ENCODE results near the gene BRWD1.

BRWD1 gene

GRCh38 chr21:39313571-39314142 is at the start of gene BRWD1:
TSS of gene BRWD1 (minus strand) at chr21:39313632. CDS start at chr21:39313491, 141 bp downstream.
- peak; percentile 58 to 84 for DNase-seq

GRCh38 chr21:39362733-39363132 is 49.3 kb upstream of the BRWD1 start:
- DNase-seq = no peak

DNA sequence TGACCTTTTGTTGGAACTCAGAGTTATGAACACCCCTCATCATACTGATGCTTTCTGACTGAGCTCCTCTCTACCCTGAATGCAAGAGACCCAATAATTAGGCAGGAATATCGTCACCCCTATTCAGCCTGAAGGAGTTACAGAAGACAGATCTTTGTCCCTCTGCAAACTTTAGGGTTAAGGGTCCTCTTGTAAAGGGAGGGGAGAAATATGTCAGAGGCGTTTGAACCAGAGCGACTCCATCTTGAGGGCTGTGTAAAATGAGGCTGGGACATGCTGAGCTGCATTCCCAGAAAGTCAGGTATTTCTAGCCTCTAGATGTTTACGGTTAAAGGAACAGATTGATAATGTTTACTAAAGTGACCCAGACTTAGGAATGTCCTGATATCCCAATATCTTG is 46.0 kb upstream of the BRWD1 start:
- no peak for DNase-seq

GRCh38 chr21:39353295-39353694 is 39.9 kb upstream of the BRWD1 start:
- no peak for DNase-seq

GRCh38 chr21:39350094-39351005 is 36.9 kb upstream of the BRWD1 start:
- DNase-seq = peak; percentile 33 to 59

DNA sequence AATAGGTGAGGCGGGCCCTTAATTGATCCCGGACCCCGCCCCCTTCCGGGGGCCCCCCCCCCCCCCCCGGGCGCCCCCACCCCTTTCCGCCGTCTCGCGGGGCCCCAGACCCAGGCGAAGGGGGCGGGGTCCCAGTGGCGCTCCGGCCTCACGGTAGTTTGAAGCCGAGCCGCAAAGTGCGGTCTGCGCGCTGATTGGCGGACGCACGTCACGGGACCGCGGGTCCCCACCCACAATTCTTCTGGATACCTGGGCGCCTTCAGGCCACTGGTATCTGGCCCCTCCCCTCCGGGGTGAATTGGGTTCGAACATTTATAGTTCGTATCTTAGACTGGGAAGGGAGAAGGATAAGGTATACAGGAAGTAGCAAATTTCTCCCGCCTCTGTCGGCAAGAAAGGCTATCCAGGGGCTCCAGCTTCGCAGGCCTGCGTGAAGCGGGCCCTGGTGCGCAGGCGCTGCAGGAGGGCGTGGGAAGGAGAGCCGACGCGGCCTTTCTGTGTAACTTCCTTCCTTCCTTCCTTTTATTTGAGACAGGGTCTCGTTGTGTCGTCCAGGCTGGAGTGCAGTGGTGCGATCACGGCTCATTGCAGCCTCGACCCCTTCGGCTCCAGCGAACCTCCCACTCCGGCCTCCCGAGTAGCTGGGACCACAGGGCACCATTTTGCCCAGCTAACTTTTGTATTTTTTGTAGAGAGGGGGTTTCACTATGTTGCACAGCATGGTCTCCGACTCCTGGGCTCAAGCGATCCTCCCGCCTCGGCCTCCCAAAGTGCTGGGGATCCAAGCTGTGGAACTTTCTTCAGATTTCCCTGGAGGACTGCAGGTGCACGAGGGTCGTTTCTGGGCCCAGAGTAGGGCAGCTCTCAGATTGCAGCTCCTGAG is 36.0 kb upstream of the BRWD1 start:
- DNase-seq = peak; percentile 97 to 99

DNA sequence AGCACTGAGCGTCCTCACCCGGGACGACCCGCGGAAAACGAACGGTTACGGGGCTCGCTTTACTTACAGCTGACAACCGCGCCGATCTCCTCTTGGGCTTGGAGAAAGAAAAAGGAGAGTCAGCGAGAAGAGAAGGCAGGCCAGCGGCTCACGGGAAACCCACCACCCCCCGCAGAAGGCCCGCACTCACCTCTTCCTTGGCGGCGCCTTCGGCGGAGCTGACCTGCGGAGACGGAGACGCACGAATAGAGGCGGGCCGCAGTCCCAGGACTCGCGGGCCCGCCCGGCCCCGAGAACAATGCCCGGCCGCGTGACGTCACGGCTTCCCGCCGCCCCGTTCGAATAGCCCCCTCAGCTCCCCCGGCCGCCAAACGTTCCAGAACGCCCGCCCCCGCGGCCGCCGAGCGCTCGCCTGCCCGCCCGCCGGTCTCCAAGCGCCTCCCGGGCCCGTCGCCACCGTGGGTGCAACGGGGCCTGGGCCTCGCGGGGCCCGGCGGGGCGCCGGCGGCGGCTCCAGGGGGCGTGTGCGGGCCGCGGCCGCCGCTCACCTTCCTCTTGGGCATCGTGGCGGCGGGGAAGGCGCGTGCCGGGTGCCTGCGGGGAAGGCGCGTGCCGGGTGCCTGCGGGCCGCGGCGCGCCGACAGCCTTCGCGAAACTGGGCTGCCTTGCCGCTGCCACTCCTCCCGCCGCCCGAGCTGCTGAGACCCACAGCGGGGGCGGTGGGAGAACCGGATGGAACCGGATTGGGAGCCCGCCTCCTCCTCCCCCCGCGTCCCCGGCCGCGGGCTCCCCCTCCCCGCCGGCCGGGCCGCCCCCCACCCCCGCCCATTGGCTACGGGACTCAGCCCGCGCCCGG is 35.2 kb upstream of the BRWD1 start, which contains the start of gene HMGN1:
HMGN1 (minus strand) TSS at position 734 of the 856 bp plus-strand sequence; CDS start at position 563, 171 bp downstream.
- peak; percentile 85 to 93 for DNase-seq

GRCh38 chr21:39348040-39348354 is 34.6 kb upstream of the BRWD1 start:
- no peak for DNase-seq

GRCh38 chr21:39347537-39347936 is 34.1 kb upstream of the BRWD1 start:
- DNase-seq = peak; percentile 34 to 56

- DNase-seq = no peak
These were observed 33.4 kb upstream of the BRWD1 start for GRCh38 chr21:39346671-39347331.

GRCh38 chr21:39346206-39346605 is 32.8 kb upstream of the BRWD1 start:
- no peak for DNase-seq

DNA sequence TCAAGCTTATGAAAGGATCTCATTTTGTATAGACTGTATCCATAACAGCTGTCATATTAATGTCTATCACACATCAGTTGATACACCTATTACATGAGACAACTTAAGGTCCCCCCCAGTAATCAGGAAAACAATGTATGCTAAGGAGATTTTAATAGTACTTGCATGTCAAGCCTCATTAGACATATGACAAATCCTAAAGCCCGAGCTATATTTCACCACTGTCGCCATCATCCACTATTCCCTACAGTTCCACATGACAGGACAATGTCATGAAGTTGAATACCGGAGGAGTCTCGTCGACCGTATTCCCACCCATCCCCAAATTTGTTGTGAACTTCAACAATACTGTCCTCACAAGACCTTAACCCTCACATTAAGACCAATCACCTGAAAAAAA is 32.0 kb upstream of the BRWD1 start:
- DNase-seq = no peak

DNA sequence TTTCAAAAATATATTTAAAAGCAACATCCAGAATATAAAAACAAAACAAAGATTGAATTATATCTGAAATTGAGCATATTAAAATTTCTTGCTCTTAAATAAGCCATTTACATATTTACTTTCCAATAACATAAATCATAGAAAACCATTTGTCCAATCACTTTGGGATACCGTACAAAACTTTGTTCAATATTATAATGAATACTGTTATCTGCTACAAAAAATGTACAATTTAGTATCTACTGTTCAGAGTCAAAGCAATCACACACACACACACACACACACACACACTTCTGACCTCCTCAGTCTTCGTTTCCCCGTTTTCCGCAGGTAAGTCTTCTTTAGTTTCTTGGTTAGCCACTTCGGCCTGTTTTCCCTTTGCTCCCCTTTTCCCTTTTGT is 31.4 kb upstream of the BRWD1 start:
- no peak for DNase-seq

GRCh38 chr21:39341249-39341923 is 28.0 kb upstream of the BRWD1 start:
- no peak for DNase-seq

- DNase-seq = no peak
These were observed 27.3 kb upstream of the BRWD1 start for GRCh38 chr21:39340687-39341086.

DNA sequence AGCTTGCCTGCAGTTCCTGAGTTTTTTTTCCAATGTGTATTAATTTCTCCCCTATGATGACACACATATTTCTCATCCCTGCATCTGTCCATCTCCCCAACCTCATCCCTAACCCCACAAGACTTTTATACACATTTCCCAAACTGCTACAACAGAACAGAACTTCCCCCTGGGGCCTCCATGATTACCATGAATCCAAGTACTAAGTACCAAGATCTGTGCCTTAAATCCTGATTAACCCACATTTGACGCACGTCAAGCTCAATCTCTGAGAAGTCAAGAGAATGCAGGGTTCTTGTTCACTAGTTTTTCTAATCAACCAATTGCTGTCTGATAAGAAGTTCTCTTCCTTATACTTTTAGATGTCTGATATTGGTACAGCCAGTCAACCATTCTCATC is 25.8 kb upstream of the BRWD1 start:
- DNase-seq = no peak

DNA sequence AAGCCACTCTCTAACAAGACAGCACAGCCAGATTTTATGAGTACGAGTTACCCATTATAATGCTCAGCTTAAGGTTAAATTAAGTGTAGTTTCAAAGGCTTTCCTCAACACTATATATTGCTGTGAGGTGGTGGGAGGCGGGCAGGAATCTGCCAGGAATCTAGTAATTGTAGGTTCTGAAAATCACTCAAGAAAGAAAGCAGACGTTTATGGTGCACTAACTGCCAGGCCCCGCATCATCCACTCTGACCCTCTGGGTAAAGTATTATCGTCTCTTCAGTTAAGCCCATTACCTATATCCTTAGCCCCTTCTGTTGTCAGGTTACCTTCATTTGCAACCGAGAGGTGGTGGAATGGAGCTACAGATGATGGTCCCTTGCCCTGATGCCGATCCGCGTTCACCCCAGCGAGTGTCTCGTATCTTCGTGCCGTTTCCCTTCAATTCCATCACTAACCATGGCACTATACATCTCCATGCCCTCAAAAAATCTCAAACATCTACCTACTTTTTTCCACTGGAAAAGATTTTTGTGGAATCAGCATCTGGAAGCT is 23.1 kb upstream of the BRWD1 start:
- DNase-seq = no peak

GRCh38 chr21:39334611-39335010 is 21.2 kb upstream of the BRWD1 start:
- no peak for DNase-seq

DNA sequence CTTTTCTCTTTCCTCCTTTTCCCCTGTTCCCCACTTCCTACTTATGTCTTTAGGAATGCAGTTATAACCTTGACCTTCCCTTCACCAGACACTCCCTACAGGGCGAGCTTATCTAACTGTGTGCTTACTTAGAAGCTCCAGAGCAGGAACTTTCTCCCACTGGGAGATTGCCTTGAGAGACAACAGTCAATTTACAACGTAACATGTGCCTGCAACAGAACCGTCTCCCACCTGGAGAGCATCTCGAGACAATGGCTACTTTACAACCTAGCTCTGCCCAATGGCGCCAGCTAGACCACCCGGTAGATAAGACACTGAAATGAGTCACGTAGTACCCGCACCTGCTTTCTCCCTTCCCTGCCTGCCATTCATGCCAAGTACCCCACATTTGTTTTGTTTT is 18.7 kb upstream of the BRWD1 start:
- no peak for DNase-seq

DNA sequence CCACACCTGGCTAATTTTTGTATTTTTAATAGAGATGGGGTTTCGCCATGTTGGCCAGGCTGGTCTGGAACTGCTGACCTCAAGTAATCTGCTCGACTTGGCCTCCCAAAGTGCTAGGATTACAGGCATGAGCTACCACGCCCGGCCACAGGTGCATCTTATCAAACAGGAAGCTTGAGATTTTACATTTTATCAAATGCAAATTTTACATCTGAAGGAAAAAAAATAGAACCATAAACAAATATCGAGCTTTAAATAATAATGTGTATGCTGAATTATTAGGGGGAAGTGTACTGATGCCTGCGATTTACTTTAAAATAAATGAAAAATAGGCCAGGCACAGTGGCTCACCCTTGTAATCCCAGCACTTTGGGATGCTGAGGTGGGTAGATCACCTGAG is 16.6 kb upstream of the BRWD1 start:
- DNase-seq = no peak

DNA sequence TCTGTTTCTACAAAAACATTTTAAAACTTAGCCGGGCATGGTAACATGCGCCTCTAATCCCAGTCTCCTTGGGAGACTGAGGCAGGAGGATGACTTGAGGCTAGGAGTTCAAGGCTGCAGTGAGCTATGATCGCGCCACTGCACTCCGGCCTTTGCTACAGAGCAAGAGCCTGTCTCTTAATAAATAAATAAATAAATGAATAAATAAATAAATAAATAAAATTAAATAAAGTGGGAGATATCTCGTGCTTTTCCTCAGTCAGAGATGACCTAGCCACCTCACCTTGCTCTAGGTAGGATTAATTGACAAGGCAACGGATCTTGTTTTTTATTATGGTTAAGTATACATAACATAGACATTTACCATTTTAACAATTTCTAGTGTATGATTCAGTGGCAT is 14.3 kb upstream of the BRWD1 start:
- no peak for DNase-seq

Data from Kasumi-1 (cell line).